H1 (cell line): ENCODE measurements around the gene AMPD3. TPM values are rescaled to one million over a fixed set of nuclear protein-coding genes. Genes with fewer than 3 reads are reported as not detected.

Source experiments
- BRCA1 ChIP-seq: IDR thresholded peaks from 2 replicates; pipeline ENCODE4 v1.6.1; 2012; ENCODE audit warnings: low read depth, low read length, improper control_type of control experiment
- CHD7 ChIP-seq: fragments of 300-600 bp; sonication (generic); IDR thresholded peaks from 2 replicates; pipeline ENCODE4 v1.7.1; 2012; ENCODE audit warnings: low read length, moderate library complexity, mild to moderate bottlenecking, inconsistent platforms; ENCODE audit not compliant: insufficient replicate concordance
- EZH2 ChIP-seq: fragments of 200-600 bp; sonication (generic); IDR thresholded peaks from 2 replicates; pipeline ENCODE4 v1.7.1; 2012; ENCODE audit warnings: low read depth, mild to moderate bottlenecking, moderate library complexity, low read length, inconsistent platforms; ENCODE audit not compliant: severe bottlenecking
- HDAC2 ChIP-seq, 2 experiments: fragments of 300-600 bp in 1 of 2; sonication (generic) in 1 of 2; IDR thresholded peaks; 2 replicates each; pipeline ENCODE4 v1.6.1; 2011 to 2012; ENCODE audit warnings: low read depth in 2 of 2, low read length in 2 of 2, mild to moderate bottlenecking in 2 of 2, moderate library complexity in 2 of 2, borderline replicate concordance in 1 of 2, inconsistent platforms in 1 of 2
- PHF8 ChIP-seq: fragments of 200-600 bp; sonication (generic); conservative IDR thresholded peaks from 2 replicates; pipeline ENCODE4 v1.7.1; 2012; ENCODE audit warnings: low read depth, mild to moderate bottlenecking, inconsistent platforms, low read length, moderate library complexity
- polyA plus RNA-seq, 7 experiments: library from polyadenylated mRNA; depleted of rRNA in 3 of 7; stranded (reverse) in 5 of 7; unstranded in 2 of 7; fragments of >200 nt in 5 of 7; fragments of 200-250 nt in 2 of 7; gene quantifications; 1 replicate in 5 of 7; 2 replicates in 1 of 7; 4 replicates in 1 of 7; pipeline versions ENCODE4 v1.2.1 to v1.2.3, GENCODE V29; 2011 to 2013; ENCODE audit warnings: missing spikeins in 2 of 7, mixed read lengths in 2 of 7
- total RNA-seq: library from RNA; stranded (reverse); fragmentation: NEBNext Ultra II Directional; extraction: Animal tissue kit (Norgen Biotek cat#: 25700); gene quantifications from 2 replicates; pipeline ENCODE4 v1.2.1, GENCODE V29; 2021

AMPD3 gene
- total and polyA plus RNA-seq, 2 of the 8 experiments (the other 6 are each of a cell fraction or from before 2014, with no cell fraction given): 4.0 to 6.3 TPM

GRCh38 chr11:10528121-10528520 lies 73.1 kb downstream of the AMPD3 start (continued):
- no peak for TF ChIP-seq CHD7
- no peak for TF ChIP-seq PHF8
- no peak for TF ChIP-seq EZH2
- TF ChIP-seq BRCA1: no peak
- TF ChIP-seq HDAC2 (IDR thresholded peaks at IDR 0.05; ENCODE audit: borderline replicate concordance in 1 of 2, low read depth in 2 of 2, low read length in 2 of 2): no peak
